Naive thymus-derived CD8-positive, alpha-beta T cell (primary cell): Measurements from ENCODE around the gene TXNIP. TPM values are rescaled to one million over a fixed set of nuclear protein-coding genes. Genes with fewer than 3 reads are reported as not detected.

Source experiments
- ATAC-seq, 2 donors: fragments of 150-1000 bp; cut with Tn5 transposase in 1 of 2; sonication (Bioruptor Pico), chemical (Tn5 transposase) in 1 of 2; 1 replicate in 1 of 2; 2 replicates in 1 of 2; pipeline ENCODE4 v1.10.0; 2021; ENCODE audit warnings: mild to moderate bottlenecking in 2 of 2, moderate library complexity in 2 of 2
- POLR2A ChIA-PET: fragments of 350-600 bp; sonication (Branson Sonifier 250); formaldehyde crosslinking; loops from one replicate; lab custom pipeline; 2021; ENCODE audit warnings: antibody characterized with exemption; lab: Charles Lee
- DNase-seq, 10 donors: peaks; one replicate each; pipeline versions ENCODE4 v3.0.0 to v3.0.0-alpha.2; 2020 to 2022
- H3K27ac Mint-ChIP-seq, 10 donors: one replicate each; pipeline ENCODE4 v1.8.0; 2020 to 2022; ENCODE audit warnings: mild to moderate bottlenecking in 10 of 10, mixed read lengths in 10 of 10, moderate library complexity in 4 of 10, inconsistent platforms in 1 of 10
- H3K27me3 Mint-ChIP-seq, 5 donors: one replicate each; pipeline ENCODE4 v1.8.0; 2021 to 2022; ENCODE audit warnings: mixed read lengths in 5 of 5
- H3K36me3 Mint-ChIP-seq, 3 donors: one replicate each; pipeline ENCODE4 v1.8.0; 2020 to 2022; ENCODE audit warnings: mixed read lengths in 3 of 3, mild to moderate bottlenecking in 2 of 3, inconsistent platforms in 1 of 3
- H3K4me1 Mint-ChIP-seq, 4 donors: one replicate each; pipeline ENCODE4 v1.8.0; 2021 to 2022; ENCODE audit warnings: mixed read lengths in 4 of 4
- H3K4me3 Mint-ChIP-seq, 10 donors: one replicate each; pipeline ENCODE4 v1.8.0; 2020 to 2022; ENCODE audit warnings: mild to moderate bottlenecking in 10 of 10, mixed read lengths in 10 of 10, moderate library complexity in 6 of 10, inconsistent platforms in 1 of 10
- H3K9me3 Mint-ChIP-seq, 9 donors: one replicate each; pipeline ENCODE4 v1.8.0; 2020 to 2022; ENCODE audit warnings: mixed read lengths in 9 of 9, mild to moderate bottlenecking in 3 of 9, inconsistent platforms in 1 of 9, moderate library complexity in 1 of 9
- polyA plus RNA-seq, 3 donors: library from polyadenylated mRNA; unstranded; fragments of 300-500 nt; fragmentation: Illumina TruSeq; gene quantifications; one replicate each; pipeline ENCODE4 v1.2.3, GENCODE V29; 2021
- total RNA-seq, 8 experiments: library from RNA in 2 of 8; stranded (reverse) in 2 of 8; gene quantifications; one replicate each; pipeline ENCODE4 v1.2.3 and lab custom pipeline; 2021 to 2026

Gene TXNIP
- total and polyA plus RNA-seq, 5 experiments from 2014 or later, result 836 to 5,114 (median 4,009) TPM

GRCh38 chr1:145975216-145975615 lies 21.2 kb downstream of the TXNIP start:
- peak overlapping the region in 8 of 10 donors; percentile 20 to 85 (median 64) for H3K27ac Mint-ChIP-seq

GRCh38 chr1:145974721-145975120 lies 21.7 kb downstream of the TXNIP start:
- Mint-ChIP-seq H3K27ac (peak overlapping the region in 7 of 10 donors; percentile 3 to 87 (median 54)), H3K4me3 (no peak overlapping the region)

More at GRCh38 chr1:145975216-145975615, 21.2 kb downstream of the TXNIP start:
- POLR2A ChIA-PET, result interaction anchor here (25.2 to 30.6 kb wide), 2 partner anchors 14 to 25 kb away, joined by 462 to 1573 read pairs; partner anchors contain the start of genes ANKRD34A, LIX1L, POLR3GL and TXNIP
- H3K4me3 Mint-ChIP-seq, result no peak overlapping the region
- no peaks in the 10 kb centered on the region for H3K27me3 Mint-ChIP-seq
- no peak for ATAC-seq
- peaks cover 0 to 21% (median 2%) of the 10 kb centered on the region in 3 donors for H3K36me3 Mint-ChIP-seq
- H3K9me3 Mint-ChIP-seq, result no peaks in the 10 kb centered on the region
- peaks cover 11 to 35% (median 24%) of the 10 kb centered on the region in 4 donors for H3K4me1 Mint-ChIP-seq
- no peak for DNase-seq

GRCh38 chr1:145972580-145972979 lies 23.8 kb downstream of the TXNIP start:
- H3K27me3 Mint-ChIP-seq, result no peaks in the 10 kb centered on the region
- peak overlapping the region in 4 of 10 donors; percentile 22 to 56 (median 56) for H3K27ac Mint-ChIP-seq
- H3K4me3 Mint-ChIP-seq, result no peak overlapping the region
- no peak for ATAC-seq
- peaks cover 19 to 40% (median 31%) of the 10 kb centered on the region in 4 donors for H3K4me1 Mint-ChIP-seq
- H3K36me3 Mint-ChIP-seq, result peaks cover 2 to 27% (median 7%) of the 10 kb centered on the region in 3 donors
- POLR2A ChIA-PET, result interaction anchor here (1.2 to 1.5 kb wide), 2 partner anchors 10 to 45 kb away, joined by 5 to 6 read pairs; partner anchors contain the start of gene RBM8A
- DNase-seq, result no peak
- H3K9me3 Mint-ChIP-seq, result peaks cover 0 to 2% (median 0%) of the 10 kb centered on the region in 9 donors

More at GRCh38 chr1:145974721-145975120, 21.7 kb downstream of the TXNIP start:
- POLR2A ChIA-PET, result interaction anchor here (25.2 to 30.6 kb wide), 2 partner anchors 13 to 26 kb away, joined by 462 to 1573 read pairs; partner anchors contain the start of genes ANKRD34A, LIX1L, POLR3GL and TXNIP
- ATAC-seq (no peak), DNase-seq (no peak)
- Mint-ChIP-seq H3K36me3 (peaks cover 0 to 23% (median 2%) of the 10 kb centered on the region in 3 donors), H3K4me1 (peaks cover 11 to 37% (median 26%) of the 10 kb centered on the region in 4 donors), H3K27me3 (no peaks in the 10 kb centered on the region), H3K9me3 (no peaks in the 10 kb centered on the region)

- H3K36me3 Mint-ChIP-seq, result peaks cover 4 to 15% (median 13%) of the 10 kb centered on the region in 3 donors
- H3K4me3 Mint-ChIP-seq, result peak overlapping the region in 5 of 10 donors; percentile 11 to 58 (median 33)
- peak overlapping the region in 2 of 10 donors; percentile 22 to 61 for H3K27ac Mint-ChIP-seq
- no peaks in the 10 kb centered on the region for H3K27me3 Mint-ChIP-seq
- POLR2A ChIA-PET, result interaction anchor here (0.6 to 17.9 kb wide), 4 partner anchors 10 to 44 kb away, joined by 3 to 462 read pairs (median 150); partner anchors contain the start of genes LIX1L, RBM8A and TXNIP
- peaks cover 0 to 5% (median 0%) of the 10 kb centered on the region in 9 donors for H3K9me3 Mint-ChIP-seq
- ATAC-seq, result no peak
- H3K4me1 Mint-ChIP-seq, result peaks cover 24 to 55% (median 53%) of the 10 kb centered on the region in 4 donors
- DNase-seq, result no peak
Measured at GRCh38 chr1:145967288-145967687, 29.1 kb downstream of the TXNIP start.

GRCh38 chr1:145965119-145965744 lies 31.1 kb downstream of the TXNIP start:
- ATAC-seq, result no peak

GRCh38 chr1:145964328-145965118 lies 31.9 kb downstream of the TXNIP start, which contains the start of the genes ANKRD34A and POLR3GL:
TSS of gene ANKRD34A (minus strand) at chr1:145964575. CDS start at chr1:145961759, 2,816 bp downstream.
TSS of gene POLR3GL (plus strand) at chr1:145964690. CDS start at chr1:145974866, 10,176 bp downstream.
- Mint-ChIP-seq H3K4me3 (peak within 1 kb of the TSS; percentile 88 to 99 (median 92)), H3K27me3 (no peaks in the 10 kb centered on the region), H3K4me1 (peaks cover 36 to 66% (median 64%) of the 10 kb centered on the region in 4 donors), H3K9me3 (peaks cover 0 to 5% (median 0%) of the 10 kb centered on the region in 9 donors), H3K36me3 (peaks cover 4 to 13% (median 9%) of the 10 kb centered on the region in 3 donors), H3K27ac (peak within 1 kb of the TSS; percentile 86 to 99 (median 98))
- DNase-seq (peak; percentile 75 to 95 (median 89)), ATAC-seq (peak; percentile 84 to 87)
- POLR2A ChIA-PET, result interaction anchor here (0.6 to 17.9 kb wide), 20 partner anchors 9 to 140 kb away, joined by 3 to 462 read pairs (median 6); partner anchors contain the start of genes PEX11B, PIAS3, POLR3C and RBM8A

More at GRCh38 chr1:145965119-145965744, 31.1 kb downstream of the TXNIP start:
- Mint-ChIP-seq H3K36me3 (peaks cover 4 to 13% (median 12%) of the 10 kb centered on the region in 3 donors), H3K27me3 (no peaks in the 10 kb centered on the region), H3K4me3 (peak overlapping the region; percentile 88 to 99 (median 92)), H3K9me3 (peaks cover 0 to 5% (median 0%) of the 10 kb centered on the region in 9 donors), H3K27ac (peak overlapping the region; percentile 86 to 99 (median 98)), H3K4me1 (peaks cover 36 to 66% (median 57%) of the 10 kb centered on the region in 4 donors)
- no peak for DNase-seq
- POLR2A ChIA-PET, result interaction anchor here (0.7 to 17.9 kb wide), 11 partner anchors 8 to 141 kb away, joined by 3 to 462 read pairs (median 13); partner anchors contain the start of genes PEX11B, PIAS3, POLR3C and RBM8A

GRCh38 chr1:145963265-145964019 lies 32.9 kb downstream of the TXNIP start:
- Mint-ChIP-seq H3K27me3 (no peaks in the 10 kb centered on the region), H3K36me3 (peaks cover 4 to 13% (median 7%) of the 10 kb centered on the region in 3 donors), H3K9me3 (peaks cover 0 to 5% (median 0%) of the 10 kb centered on the region in 9 donors), H3K27ac (peak overlapping the region; percentile 86 to 99 (median 98)), H3K4me3 (peak overlapping the region; percentile 88 to 99 (median 92)), H3K4me1 (peaks cover 42 to 76% (median 72%) of the 10 kb centered on the region in 4 donors)
- ATAC-seq (no peak), DNase-seq (no peak)
- POLR2A ChIA-PET, result interaction anchor here (0.7 to 17.9 kb wide), 19 partner anchors 10 to 139 kb away, joined by 3 to 462 read pairs (median 7); partner anchors contain the start of genes PEX11B, PIAS3, POLR3C and RBM8A

GRCh38 chr1:145962157-145963102 lies 33.9 kb downstream of the TXNIP start:
- peaks cover 43 to 75% (median 69%) of the 10 kb centered on the region in 4 donors for H3K4me1 Mint-ChIP-seq

GRCh38 chr1:145961425-145962156 lies 34.8 kb downstream of the TXNIP start:
- peak in 8 of 10 donors; percentile 14 to 68 (median 42) for DNase-seq
- Mint-ChIP-seq H3K9me3 (no peaks in the 10 kb centered on the region), H3K27me3 (no peaks in the 10 kb centered on the region), H3K4me3 (peak overlapping the region; percentile 88 to 99 (median 96)), H3K4me1 (peaks cover 47 to 77% (median 70%) of the 10 kb centered on the region in 4 donors), H3K27ac (peak overlapping the region; percentile 56 to 99 (median 93)), H3K36me3 (no peaks in the 10 kb centered on the region)
- POLR2A ChIA-PET, result interaction anchor here (0.6 to 17.9 kb wide), 8 partner anchors 12 to 102 kb away, joined by 3 to 462 read pairs (median 22); partner anchors contain the start of genes PEX11B, PIAS3, RBM8A and TXNIP
- ATAC-seq, result no peak

More at GRCh38 chr1:145962157-145963102, 33.9 kb downstream of the TXNIP start:
- ATAC-seq (no peak), DNase-seq (peak in 7 of 10 donors; percentile 24 to 72 (median 36))
- H3K4me3 Mint-ChIP-seq, result peak overlapping the region; percentile 88 to 99 (median 96)
- H3K27me3 Mint-ChIP-seq, result no peaks in the 10 kb centered on the region
- peak overlapping the region; percentile 56 to 99 (median 98) for H3K27ac Mint-ChIP-seq
- peaks cover under 1 to 7% (median 4%) of the 10 kb centered on the region in 3 donors for H3K36me3 Mint-ChIP-seq
- POLR2A ChIA-PET, result interaction anchor here (0.6 to 17.9 kb wide), 11 partner anchors 11 to 103 kb away, joined by 3 to 462 read pairs (median 6); partner anchors contain the start of genes PEX11B, PIAS3, RBM8A and TXNIP
- peaks cover 0 to 2% (median 0%) of the 10 kb centered on the region in 9 donors for H3K9me3 Mint-ChIP-seq
